Loucy (cell line): ENCODE measurements around the gene DHDH.

ENCODE experiments used
- EZH2phosphoT487 ChIP-seq: fragments of 200-600 bp; IDR thresholded peaks from 2 replicates; pipeline ENCODE4 v1.6.1; 2018; ENCODE audit warnings: antibody characterized with exemption, mild to moderate bottlenecking, moderate library complexity, borderline replicate concordance
- TF ChIP-seq, protein P1 (sequence below): fragments of 200-600 bp; sonication (generic); conservative IDR thresholded peaks from 2 replicates; pipeline ENCODE4 v1.5.1; 2014; ENCODE audit warnings: mild to moderate bottlenecking, antibody characterized with exemption, low read length

- TF ChIP-seq, protein P1, sequence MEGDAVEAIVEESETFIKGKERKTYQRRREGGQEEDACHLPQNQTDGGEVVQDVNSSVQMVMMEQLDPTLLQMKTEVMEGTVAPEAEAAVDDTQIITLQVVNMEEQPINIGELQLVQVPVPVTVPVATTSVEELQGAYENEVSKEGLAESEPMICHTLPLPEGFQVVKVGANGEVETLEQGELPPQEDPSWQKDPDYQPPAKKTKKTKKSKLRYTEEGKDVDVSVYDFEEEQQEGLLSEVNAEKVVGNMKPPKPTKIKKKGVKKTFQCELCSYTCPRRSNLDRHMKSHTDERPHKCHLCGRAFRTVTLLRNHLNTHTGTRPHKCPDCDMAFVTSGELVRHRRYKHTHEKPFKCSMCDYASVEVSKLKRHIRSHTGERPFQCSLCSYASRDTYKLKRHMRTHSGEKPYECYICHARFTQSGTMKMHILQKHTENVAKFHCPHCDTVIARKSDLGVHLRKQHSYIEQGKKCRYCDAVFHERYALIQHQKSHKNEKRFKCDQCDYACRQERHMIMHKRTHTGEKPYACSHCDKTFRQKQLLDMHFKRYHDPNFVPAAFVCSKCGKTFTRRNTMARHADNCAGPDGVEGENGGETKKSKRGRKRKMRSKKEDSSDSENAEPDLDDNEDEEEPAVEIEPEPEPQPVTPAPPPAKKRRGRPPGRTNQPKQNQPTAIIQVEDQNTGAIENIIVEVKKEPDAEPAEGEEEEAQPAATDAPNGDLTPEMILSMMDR: no peak
- no peak for TF ChIP-seq EZH2phosphoT487
Observed at GRCh38 chr19:48992581-48993174, 59.2 kb downstream of the DHDH start.
